RWPE2 (cell line): ENCODE measurements around the gene FOXP3.

ENCODE experiments used
- ATAC-seq: fragments of 200-7000 bp; cut with Tn5 transposase; 3 replicates; pipeline ENCODE4 v1.9.1; 2021; ENCODE audit warnings: low read depth
- DNase-seq: peaks from one replicate; pipeline ENCODE4 v3.0.0-alpha.2; 2020; ENCODE audit warnings: low spot score
- H3K27ac ChIP-seq: fragments of 450-650 bp; 2 replicates; pipeline ENCODE4 v1.5.1; 2017; ENCODE audit warnings: mild to moderate bottlenecking; ENCODE audit not compliant: poor library complexity, severe bottlenecking
- H3K27me3 ChIP-seq: fragments of 250-450 bp; sonication (Bioruptor Pico); 2 replicates; pipeline ENCODE4 v1.5.1; 2021; ENCODE audit warnings: mild to moderate bottlenecking, moderate library complexity; ENCODE audit not compliant: insufficient read depth, poor library complexity, severe bottlenecking
- H3K36me3 ChIP-seq: fragments of 250-450 bp; sonication (Bioruptor Pico); 2 replicates; pipeline ENCODE4 v1.5.1; 2020; ENCODE audit warnings: low read depth, mild to moderate bottlenecking, moderate library complexity
- H3K4me1 ChIP-seq: fragments of 250-450 bp; sonication (Bioruptor Pico); 2 replicates; pipeline ENCODE4 v1.5.1; 2021; ENCODE audit warnings: mild to moderate bottlenecking, moderate library complexity; ENCODE audit not compliant: insufficient read depth, poor library complexity, severe bottlenecking
- H3K4me3 ChIP-seq: fragments of 250-450 bp; sonication (Bioruptor Pico); 2 replicates; pipeline ENCODE4 v1.5.1; 2021; ENCODE audit warnings: mild to moderate bottlenecking, moderate library complexity; ENCODE audit not compliant: severe bottlenecking
- H3K9me3 ChIP-seq: fragments of 250-450 bp; sonication (Bioruptor Pico); 2 replicates; pipeline ENCODE4 v1.5.1; 2021; ENCODE audit warnings: mild to moderate bottlenecking, moderate library complexity; ENCODE audit not compliant: severe bottlenecking
- TF ChIP-seq, protein P1 (sequence below): fragments of 450-650 bp; IDR thresholded peaks from one replicate; pipeline ENCODE4 v1.5.1; 2017; ENCODE audit warnings: mild to moderate bottlenecking, moderate library complexity; ENCODE audit not compliant: poor library complexity, severe bottlenecking

Gene FOXP3

DNA sequence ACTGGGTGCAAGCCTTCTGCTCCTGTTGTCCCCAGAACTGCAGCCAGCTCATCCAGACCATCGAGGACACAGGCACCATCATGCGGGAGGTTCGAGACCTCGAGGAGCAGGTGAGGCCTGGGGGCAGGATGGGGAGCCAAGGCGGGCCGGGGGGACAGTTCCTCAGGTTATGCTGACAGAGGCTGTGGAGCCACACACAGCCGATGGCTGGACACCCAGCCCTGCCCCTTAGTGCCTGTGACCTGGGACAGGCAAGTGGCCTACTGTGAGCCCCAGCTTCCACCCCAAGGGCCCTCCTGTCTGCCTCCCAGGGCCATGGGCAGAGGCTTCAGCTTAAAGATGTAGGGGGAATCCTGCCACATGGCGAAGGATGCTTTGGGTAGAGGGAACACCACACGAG, 14.9 kb downstream of the FOXP3 start:
- DNase-seq (no peak), ATAC-seq (no peak)
- no peaks in the 10 kb centered on the region for H3K4me1 ChIP-seq
- H3K36me3 ChIP-seq = 0 out of 2 replicates have a peak, but pooled peaks cover 4% of the 10 kb centered on the region
- H3K4me3 ChIP-seq = no peak overlapping the region
- no peaks in the 10 kb centered on the region for H3K9me3 ChIP-seq
- TF ChIP-seq, protein P1, sequence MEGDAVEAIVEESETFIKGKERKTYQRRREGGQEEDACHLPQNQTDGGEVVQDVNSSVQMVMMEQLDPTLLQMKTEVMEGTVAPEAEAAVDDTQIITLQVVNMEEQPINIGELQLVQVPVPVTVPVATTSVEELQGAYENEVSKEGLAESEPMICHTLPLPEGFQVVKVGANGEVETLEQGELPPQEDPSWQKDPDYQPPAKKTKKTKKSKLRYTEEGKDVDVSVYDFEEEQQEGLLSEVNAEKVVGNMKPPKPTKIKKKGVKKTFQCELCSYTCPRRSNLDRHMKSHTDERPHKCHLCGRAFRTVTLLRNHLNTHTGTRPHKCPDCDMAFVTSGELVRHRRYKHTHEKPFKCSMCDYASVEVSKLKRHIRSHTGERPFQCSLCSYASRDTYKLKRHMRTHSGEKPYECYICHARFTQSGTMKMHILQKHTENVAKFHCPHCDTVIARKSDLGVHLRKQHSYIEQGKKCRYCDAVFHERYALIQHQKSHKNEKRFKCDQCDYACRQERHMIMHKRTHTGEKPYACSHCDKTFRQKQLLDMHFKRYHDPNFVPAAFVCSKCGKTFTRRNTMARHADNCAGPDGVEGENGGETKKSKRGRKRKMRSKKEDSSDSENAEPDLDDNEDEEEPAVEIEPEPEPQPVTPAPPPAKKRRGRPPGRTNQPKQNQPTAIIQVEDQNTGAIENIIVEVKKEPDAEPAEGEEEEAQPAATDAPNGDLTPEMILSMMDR = no peak
- no peak overlapping the region for H3K27ac ChIP-seq
- H3K27me3 ChIP-seq = no peaks in the 10 kb centered on the region

DNA sequence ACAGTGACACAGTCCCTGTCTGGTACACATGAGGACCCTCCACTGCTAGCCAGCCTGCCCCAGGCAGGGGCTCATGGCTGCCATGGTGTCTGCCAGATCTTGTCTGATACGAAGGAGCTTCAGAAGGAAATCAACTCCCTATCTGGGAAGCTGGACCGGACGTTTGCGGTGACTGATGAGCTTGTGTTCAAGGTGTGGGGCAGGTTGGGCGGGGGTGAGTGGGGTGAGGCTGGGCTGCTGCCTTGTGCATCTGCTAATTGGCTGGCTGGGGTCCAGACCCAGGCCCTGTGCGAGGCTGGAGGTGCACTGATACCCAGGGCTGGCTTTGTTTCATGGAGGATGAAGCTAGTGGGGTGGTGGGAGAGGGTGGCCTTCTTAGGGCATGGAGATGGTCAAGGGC, 15.4 kb downstream of the FOXP3 start:
- H3K27ac ChIP-seq = no peak overlapping the region
- H3K27me3 ChIP-seq = no peaks in the 10 kb centered on the region

DNA sequence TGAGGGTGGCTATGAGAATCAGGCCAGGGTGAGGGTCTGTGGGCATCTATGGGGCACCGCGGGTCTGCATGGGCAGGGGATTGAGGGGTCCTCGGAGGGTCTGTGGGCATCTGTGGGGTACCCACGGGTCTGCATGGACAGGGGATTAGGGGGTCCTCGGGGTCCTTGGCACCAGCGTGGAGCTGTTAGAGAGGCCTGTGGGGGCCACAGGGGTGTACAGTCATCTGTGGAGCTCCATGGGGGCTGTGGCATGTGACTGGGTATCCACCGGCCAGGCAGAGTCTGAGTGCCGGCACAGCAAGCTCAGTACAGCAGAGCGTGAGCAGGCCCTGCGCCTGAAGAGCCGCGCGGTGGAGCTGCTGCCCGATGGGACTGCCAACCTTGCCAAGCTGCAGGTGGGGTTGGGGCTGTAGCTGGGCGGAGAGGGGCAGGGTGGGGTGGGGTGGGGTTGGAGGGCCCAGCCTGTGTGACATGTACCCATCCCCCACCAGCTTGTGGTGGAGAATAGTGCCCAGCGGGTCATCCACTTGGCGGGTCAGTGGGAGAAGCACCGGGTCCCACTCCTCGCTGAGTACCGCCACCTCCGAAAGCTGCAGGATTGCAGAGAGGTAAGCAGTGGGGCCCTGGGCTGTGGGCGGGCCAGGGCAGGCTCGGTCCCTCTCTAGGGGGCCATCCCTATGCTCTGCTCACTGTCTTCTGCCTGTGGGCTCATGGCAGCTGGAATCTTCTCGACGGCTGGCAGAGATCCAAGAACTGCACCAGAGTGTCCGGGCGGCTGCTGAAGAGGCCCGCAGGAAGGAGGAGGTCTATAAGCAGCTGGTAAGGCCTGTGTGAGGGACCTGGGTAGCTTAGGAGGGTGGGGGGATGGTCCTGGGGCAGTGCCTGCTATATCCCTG, 16.3 kb downstream of the FOXP3 start:
- ATAC-seq (no peak), DNase-seq (no peak)
- Histone ChIP-seq H3K9me3 (no peaks in the 10 kb centered on the region), H3K4me3 (no peak overlapping the region), H3K27ac (no peak overlapping the region), H3K36me3 (0 out of 2 replicates have a peak, but pooled peaks cover 4% of the 10 kb centered on the region), H3K4me1 (no peaks in the 10 kb centered on the region), H3K27me3 (no peaks in the 10 kb centered on the region)
- TF ChIP-seq, protein P1 = no peak

More for the DNA sequence above, 15.4 kb downstream of the FOXP3 start:
- no peak; the same call in 2 of the 3 replicates for ATAC-seq
- no peak overlapping the region for H3K4me3 ChIP-seq
- TF ChIP-seq, protein P1 = no peak
- DNase-seq = no peak
- H3K4me1 ChIP-seq = no peaks in the 10 kb centered on the region
- 0 out of 2 replicates have a peak, but pooled peaks cover 4% of the 10 kb centered on the region for H3K36me3 ChIP-seq
- no peaks in the 10 kb centered on the region for H3K9me3 ChIP-seq

DNA sequence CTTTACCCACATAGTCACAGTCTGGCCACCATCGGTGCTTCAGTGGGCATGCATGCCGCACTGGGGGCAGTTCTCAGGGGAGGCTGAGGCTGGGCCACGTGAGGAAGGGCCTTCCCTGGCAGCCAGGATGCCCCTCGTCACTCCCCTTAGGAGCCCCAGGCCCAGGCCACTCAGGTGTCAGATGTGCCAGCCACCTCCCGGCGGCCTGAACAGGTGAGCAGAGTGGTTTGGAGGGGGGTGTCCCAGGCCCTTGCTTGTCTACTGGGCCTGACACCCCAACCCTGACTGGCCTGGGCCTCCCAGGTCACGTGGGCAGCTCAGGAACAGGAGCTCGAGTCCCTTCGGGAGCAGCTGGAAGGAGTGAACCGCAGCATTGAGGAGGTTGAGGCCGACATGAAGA, 17.2 kb downstream of the FOXP3 start:
- no peak for ATAC-seq
- H3K4me3 ChIP-seq = no peak overlapping the region
- DNase-seq = no peak
- no peak overlapping the region for H3K27ac ChIP-seq
- H3K36me3 ChIP-seq = 0 out of 2 replicates have a peak, but pooled peaks cover 4% of the 10 kb centered on the region
- TF ChIP-seq, protein P1 = no peak
- no peaks in the 10 kb centered on the region for H3K27me3 ChIP-seq
- H3K4me1 ChIP-seq = no peaks in the 10 kb centered on the region
- no peaks in the 10 kb centered on the region for H3K9me3 ChIP-seq

DNA sequence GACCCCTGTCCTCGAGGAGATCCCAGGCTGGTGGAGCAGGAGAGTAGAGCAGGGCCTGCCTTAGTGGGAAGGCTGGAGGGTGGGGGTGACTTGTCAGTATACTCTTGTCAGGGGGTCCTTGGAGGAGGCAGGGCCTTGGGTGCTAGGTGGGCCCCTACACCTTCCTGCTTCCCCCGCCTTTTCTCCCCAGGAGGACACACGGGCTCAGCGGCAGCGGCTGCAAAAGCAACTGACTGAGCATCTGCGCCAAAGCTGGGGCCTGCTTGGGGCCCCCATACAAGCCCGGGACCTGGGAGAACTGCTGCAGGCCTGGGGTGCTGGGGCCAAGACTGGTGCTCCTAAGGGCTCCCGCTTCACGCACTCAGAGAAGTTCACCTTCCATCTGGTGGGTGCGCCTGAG, 18.0 kb downstream of the FOXP3 start:
- no peak for ATAC-seq
- TF ChIP-seq, protein P1 = no peak
- no peak for DNase-seq
- H3K4me3 ChIP-seq = no peak overlapping the region
- H3K9me3 ChIP-seq = no peaks in the 10 kb centered on the region
- H3K27ac ChIP-seq = no peak overlapping the region
- 0 out of 2 replicates have a peak, but pooled peaks cover 4% of the 10 kb centered on the region for H3K36me3 ChIP-seq
- H3K27me3 ChIP-seq = no peaks in the 10 kb centered on the region
- H3K4me1 ChIP-seq = no peaks in the 10 kb centered on the region
